GM23338 (cell line): ENCODE measurements around the gene EHD2.

Experiments used
- CTCF ChIP-seq, 2 experiments: fragments of 200-600 bp in 1 of 2; sonication (generic) in 1 of 2; conservative IDR thresholded peaks; 2 replicates each; pipeline versions ENCODE4 v1.5.1 to v1.6.1; 2016 to 2017; ENCODE audit warnings: antibody characterized with exemption in 2 of 2, low read depth in 2 of 2, mild to moderate bottlenecking in 2 of 2, moderate library complexity in 1 of 2
- ZNF114 ChIP-seq: fragments of 250-450 bp; sonication (Bioruptor Pico); IDR thresholded peaks from 2 replicates; pipeline ENCODE4 v1.5.0; 2020; ENCODE audit warnings: mild to moderate bottlenecking, moderate library complexity

GRCh38 chr19:47752440-47753211, 39.4 kb downstream of the EHD2 start:
- TF ChIP-seq CTCF (conservative IDR thresholded peaks at IDR 0.05; ENCODE audit: low read depth in 2 of 2) (no peak), ZNF114 (CRISPR knock-in tag) (no peak)
